Activated CD8-positive, alpha-beta memory T cell treated with anti-CD3 and anti-CD28 coated beads, Interleukin-2, amount 50 U/mL, for 24 hours (primary cell): ENCODE measurements around the gene PRPH.
"Not testable (repeated sequence)": the region's sequence is repeated elsewhere in the genome, so short reads cannot be mapped to it uniquely, and the experiment has no call there.

Experiments used
- DNase-seq: peaks from one replicate; pipeline ENCODE4 v3.0.0-alpha.2; 2020; ENCODE audit errors: extremely low read depth

PRPH gene

DNA sequence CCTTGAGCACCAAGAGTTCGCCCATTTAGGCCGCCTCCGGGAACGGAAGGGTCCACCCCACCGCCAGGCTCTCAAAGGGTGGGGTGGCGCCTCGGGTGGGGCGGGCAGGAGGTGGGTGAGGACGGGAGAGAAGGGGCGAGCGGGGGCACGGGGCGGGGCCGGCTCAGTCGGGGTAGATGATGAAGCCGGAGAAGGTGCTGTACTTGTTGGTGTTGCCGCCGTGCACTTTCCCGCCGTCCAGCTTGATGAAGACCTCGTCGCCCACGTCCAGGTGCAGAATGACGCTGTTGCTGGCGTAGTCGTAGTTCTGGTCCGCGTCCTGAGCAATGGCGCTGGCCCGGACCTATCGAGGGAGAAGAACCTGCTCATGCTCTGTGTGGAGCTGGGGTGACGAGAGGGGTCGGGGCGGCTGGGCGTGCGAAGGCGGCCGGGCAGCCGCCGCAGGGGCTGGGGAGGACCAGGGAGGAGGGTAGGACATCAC lies 38.0 kb downstream of the PRPH start:
- DNase-seq: no peak

DNA sequence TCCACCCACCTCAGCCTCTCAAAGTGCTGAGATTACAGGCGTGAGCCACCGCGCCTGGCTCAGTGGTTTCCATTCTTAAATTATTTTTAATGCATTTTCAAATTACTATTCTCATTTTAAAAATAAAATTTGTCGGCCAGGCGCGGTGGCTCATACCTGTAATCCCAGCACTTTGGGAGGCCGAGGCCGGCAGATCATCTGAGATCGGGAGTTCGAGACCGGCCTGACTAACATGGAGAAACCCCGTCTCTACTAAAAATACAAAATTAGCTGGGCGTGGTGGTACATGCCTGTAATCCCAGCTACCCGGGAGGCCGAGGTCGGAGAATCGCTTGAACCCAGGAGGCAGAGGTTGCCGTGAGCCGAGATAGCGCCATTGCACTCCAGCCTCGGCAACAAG lies 38.8 kb downstream of the PRPH start:
- not testable (repeated sequence) for DNase-seq

DNA sequence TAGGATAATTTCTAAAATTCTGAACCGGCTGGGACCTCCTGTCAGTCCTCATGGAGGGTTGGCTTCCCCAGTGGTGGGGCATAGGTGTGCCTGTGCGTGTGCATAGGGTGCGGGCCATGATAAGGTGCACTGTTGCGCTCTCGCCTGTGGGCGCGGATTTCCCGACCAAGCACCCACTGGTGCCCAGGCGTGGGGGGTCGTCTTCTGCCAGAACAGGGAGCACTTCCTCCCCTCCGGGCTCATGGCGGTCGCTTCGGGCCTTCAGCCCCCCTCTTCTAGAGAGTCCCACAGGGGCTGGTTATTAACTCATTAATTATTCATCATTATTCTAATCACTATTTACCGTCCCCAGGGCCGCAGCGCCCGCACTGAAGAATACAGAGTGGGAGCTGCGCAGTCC lies 39.3 kb downstream of the PRPH start:
- DNase-seq: no peak

- DNase-seq: no peak
Observed at GRCh38 chr12:49334681-49335080, 39.7 kb downstream of the PRPH start.

GRCh38 chr12:49335118-49335954 lies 40.4 kb downstream of the PRPH start:
- no peak for DNase-seq

DNA sequence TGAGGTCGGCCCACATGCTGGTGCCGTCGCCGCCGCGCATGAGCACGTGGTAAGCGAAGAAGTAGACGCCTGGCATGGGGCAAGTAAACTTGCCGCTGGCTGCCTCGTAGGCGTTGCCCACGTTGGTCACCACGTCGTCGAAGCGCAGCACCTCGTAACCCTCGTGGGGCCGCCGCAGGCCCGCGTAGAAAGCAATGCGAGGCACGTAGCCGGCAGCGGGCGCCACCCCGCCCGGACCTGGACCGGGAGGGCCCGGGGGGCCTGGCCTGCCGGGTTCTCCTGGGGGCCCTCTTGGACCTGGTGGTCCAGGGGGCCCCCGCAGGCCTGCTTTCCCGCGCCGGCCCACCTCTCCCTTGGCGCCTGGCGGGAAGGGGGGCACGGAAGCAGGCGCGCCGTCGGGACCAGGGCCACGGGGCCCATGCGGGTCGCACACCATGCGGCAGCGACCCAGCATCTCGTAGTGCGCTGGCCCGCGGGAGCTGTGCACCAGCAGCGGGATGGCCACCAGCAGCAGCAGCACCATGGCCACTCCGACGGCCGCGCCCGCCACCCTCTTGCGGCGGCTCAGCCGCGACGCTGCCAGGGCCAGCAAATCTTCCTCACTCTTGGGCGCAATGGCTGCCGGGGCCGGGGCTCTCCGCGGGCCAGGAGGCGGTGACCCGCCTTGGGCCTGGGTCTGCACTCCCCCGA lies 41.2 kb downstream of the PRPH start:
- no peak for DNase-seq

DNA sequence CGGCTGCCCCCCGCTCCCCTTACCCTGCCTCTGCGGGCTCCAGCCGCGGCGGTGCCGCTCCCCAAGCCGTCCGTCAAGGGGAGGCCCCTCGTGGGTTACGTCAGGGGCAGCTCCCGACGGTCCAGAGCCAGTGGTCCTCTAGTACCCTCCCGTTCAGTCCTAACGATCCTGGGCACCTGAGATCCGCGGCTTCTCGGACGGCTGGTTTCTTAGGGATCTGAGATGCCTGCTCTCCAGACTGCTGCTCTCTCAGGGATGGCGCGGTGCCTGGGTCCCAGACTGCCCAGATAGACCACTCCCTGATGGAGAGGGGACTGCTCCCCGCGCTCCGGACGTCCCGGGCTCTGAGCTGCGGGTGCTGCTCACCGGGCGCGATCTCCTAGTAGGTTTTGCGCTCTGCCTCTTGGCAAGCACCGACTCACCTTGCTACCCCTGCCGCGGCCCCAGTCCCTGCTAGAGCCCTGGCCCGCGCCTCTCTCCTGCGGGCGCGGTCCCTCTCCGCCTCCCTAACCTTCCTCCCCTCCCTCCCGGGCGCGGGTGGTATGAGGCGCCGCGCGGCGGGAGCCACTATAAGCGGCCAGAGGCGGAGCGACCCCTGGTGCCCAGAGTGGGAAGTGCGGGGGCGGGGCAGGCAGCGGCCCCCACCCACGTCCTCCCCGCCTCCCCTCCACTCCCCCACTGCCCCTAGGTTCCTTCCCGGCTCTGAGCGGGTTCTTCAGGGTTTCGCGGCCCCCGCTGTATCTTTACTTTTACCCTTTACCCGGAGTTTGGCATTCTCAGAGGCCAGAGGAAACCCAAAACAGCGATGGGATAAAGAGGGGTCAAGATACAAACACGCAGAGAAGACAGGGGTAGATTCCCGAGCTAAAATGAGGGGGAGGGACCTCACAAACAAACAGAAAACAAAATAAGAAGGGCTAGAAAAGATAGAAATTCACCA lies 42.0 kb downstream of the PRPH start, which contains the start of gene C1QL4:
C1QL4 (minus strand) TSS at position 544 of the 940 bp plus-strand sequence. CDS start 711 bp downstream, outside the sequence.
- peak; percentile 63 for DNase-seq

GRCh38 chr12:49338830-49339463 lies 44.0 kb downstream of the PRPH start:
- no peak for DNase-seq

DNA sequence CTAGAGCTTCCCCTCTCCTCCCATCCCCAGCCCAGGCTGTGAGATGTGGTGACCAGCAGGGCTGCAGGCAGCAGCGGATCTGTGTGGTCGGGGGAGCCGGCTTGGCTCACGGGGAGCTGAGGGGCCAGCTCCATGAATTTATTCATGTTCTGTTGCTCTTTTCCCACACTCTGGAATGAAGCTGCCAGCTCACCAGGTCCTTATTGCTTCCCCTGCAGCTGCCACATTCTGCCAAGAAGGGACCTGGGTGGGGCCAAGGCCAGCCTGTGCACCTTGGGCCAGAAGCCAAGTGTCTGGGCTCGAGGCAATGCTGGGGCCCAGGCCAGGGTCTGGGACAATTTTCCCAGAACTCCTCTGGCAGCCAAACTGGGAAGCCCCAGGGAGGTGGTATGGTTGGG lies 44.5 kb downstream of the PRPH start:
- DNase-seq: no peak

DNA sequence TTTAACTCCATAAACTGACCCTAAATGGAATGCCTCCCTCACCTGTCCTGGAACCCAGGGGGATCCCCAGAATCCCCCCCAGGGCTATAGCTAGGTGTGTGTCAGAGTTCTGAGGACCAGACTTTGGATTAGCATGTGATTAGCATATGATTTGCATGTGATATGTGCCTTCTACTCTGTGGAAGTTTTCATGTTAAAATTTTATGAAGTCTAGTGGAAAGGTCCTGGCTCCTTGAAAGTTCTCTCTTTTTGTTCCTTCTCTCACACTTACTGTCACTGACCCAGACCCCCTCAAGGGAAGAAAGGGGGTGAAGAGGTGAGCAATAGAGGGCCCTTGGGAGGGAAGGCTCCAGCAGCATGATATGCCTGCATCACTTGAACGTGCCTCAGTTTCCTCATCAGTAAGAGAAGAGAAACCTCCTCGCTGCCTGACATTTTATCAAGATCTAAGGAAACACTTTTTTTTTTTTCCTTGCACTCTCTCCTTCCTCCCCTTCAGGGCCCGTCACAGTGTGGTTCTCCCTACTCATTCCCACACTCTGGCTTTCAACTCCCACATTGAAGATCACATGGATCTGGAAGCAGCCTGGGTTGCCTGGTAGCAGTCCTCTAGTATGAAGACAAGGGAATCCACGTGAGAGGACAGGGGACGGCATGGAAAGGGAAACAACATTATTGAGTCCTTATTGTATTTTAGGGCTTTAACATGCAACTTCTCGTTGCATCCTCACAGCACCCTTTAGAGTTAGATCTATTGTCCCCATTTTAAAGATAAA lies 45.3 kb downstream of the PRPH start:
- no peak for DNase-seq

DNA sequence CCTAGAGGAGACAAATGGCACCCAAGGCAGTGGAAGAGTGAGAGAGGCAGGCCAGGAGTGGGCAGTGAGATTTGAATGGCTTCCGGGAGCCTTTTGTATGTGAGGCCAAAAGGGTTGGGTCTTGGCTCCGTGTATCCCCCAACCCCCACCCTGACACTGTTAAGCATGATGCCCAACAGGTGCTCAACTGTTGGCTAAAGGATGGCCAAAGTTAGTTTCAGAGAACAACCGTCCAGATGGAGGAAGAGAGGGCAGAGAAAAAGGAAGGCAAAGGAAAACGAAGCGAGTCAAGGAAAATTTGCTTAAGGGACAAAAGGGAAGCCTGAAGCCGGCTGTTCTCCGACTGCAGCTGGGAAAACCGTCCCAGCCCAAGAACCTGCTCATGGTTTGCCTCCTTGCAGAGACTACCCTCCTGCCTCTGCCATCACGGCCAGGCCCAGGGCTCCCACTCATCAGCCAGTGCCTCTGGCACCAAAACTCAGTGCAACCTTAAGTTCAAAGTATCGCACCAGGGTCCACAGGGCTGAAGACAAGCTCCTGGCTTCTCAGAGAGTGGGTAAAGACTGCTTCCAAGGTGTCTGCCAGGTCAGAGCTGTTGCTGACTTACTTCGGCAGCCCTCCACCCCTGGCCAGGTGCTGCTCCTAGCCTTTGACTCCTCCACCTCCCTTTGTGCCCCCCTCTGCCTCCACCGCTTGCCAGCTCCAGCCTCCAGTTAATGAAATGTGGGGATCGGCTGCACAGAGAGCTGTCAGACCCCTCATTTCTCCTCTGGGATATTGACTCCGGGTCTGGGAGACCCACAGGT lies 46.2 kb downstream of the PRPH start:
- no peak for DNase-seq

GRCh38 chr12:49341777-49342065 lies 46.8 kb downstream of the PRPH start:
- no peak for DNase-seq

- peak; percentile 57 for DNase-seq
Observed at GRCh38 chr12:49342066-49342913, 47.3 kb downstream of the PRPH start.

GRCh38 chr12:49342914-49343731 lies 48.2 kb downstream of the PRPH start:
- DNase-seq: no peak

DNA sequence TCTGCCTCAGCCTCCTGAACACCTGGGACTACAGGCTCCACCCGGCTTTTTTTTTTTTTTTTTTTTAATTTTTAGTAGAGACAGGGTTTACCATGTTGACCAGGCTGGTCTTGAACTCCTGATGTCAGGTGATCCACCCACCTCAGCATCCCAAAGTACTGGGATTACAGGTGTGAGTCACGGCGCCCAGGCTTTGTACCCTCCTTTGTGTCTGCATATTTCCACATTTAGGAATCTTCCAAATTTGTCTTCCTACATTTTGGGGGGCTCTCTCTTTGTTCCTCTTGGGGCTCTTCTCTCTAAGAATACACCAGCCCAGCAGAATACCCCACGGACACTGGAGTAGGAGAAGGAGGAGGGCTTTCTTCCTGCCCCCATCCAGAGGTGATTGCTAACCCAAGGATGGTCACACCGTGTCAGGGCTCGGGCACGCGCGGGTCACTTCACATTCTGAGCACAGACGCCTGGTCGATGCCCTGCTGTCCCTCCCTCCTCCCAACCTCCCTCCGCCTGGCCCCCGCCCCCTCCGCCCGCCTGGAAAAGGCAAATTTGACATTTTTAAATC lies 49.6 kb downstream of the PRPH start:
- DNase-seq: no peak

GRCh38 chr12:49345051-49345824 lies 50.3 kb downstream of the PRPH start:
- DNase-seq: no peak
